Transverse colon (tissue), 4 donors: ENCODE data around the gene TNRC6C.

Experiments
- CTCF ChIP-seq, 5 experiments: fragments of 200-600 bp in 3 of 5; fragments of 450-650 bp in 2 of 5; sonication (generic) in 3 of 5; IDR thresholded peaks; 1 replicate in 2 of 5; 2 replicates in 3 of 5; pipeline ENCODE4 v1.5.1; 2016 to 2017; ENCODE audit warnings: antibody characterized with exemption in 5 of 5, inconsistent platforms in 3 of 5, mild to moderate bottlenecking in 2 of 5, moderate library complexity in 1 of 5
- POLR2AphosphoS5 ChIP-seq, 3 donors: sonication (generic); formaldehyde crosslinking; IDR thresholded peaks; one replicate each; pipeline ENCODE4 v1.6.1; 2016; ENCODE audit warnings: antibody characterized with exemption in 3 of 3

GRCh38 chr17:78086740-78087139 lies 128.2 kb downstream of the TNRC6C start:
- no peak for TF ChIP-seq CTCF (IDR thresholded peaks at IDR 0.05)
- no peak for TF ChIP-seq POLR2AphosphoS5 (IDR thresholded peaks at IDR 0.05)
